ENCODE results near the gene IQGAP2. TPM values are rescaled to one million over a fixed set of nuclear protein-coding genes. Genes with fewer than 3 reads are reported as not detected.

The IQGAP2 gene
- total and polyA plus RNA-seq, 2 donors (not counting 1 experiment from before 2014, with no cell fraction given): 8.1 to 15.0 TPM

- Mint-ChIP-seq H3K4me3 (no peak overlapping the region), H3K27ac (no peak overlapping the region), H3K27me3 (no peaks in the 10 kb centered on the region), H3K9me3 (ENCODE audit: insufficient read depth) (no peaks in the 10 kb centered on the region), H3K4me1 (no peaks in the 10 kb centered on the region)
- H3K4me2 ChIP-seq (replicated peaks; ENCODE audit: low read depth, low read length, poor library complexity, severe bottlenecking): no peak overlapping the region
- H3K36me3 ChIP-seq (replicated peaks in 1 of 2; ENCODE audit: control extremely low read depth in 1 of 2, control insufficient read depth in 1 of 2, extremely low read depth in 1 of 2, insufficient read depth in 2 of 2, low read length in 1 of 2): no peaks in the 10 kb centered on the region
- ATAC-seq (ENCODE audit: low read depth) (no peak), DNase-seq (no peak)
- H4K20me1 ChIP-seq (ENCODE audit: control insufficient read depth, insufficient read depth, low read length, poor library complexity, severe bottlenecking): no peaks in the 10 kb centered on the region
- peaks cover 3% of the 10 kb centered on the region for H3K79me2 ChIP-seq (ENCODE audit: control insufficient read depth, insufficient read depth, low read length)
- no peaks in the 10 kb centered on the region for H3K4me1 ChIP-seq (ENCODE audit: control insufficient read depth in 2 of 2, insufficient read depth in 2 of 2, low read length in 2 of 2)
- H3K9me3 ChIP-seq (ENCODE audit: control extremely low read depth in 1 of 3, control insufficient read depth in 2 of 3, insufficient read depth in 1 of 3, low read length in 2 of 3): no peaks in the 10 kb centered on the region
- H2AFZ ChIP-seq (ENCODE audit: insufficient read depth, low read depth, low read length, poor library complexity, severe bottlenecking): no peak overlapping the region
- ChIA-PET CTCF (no interaction called here), POLR2A (no interaction called here)
- no CpG with 5 or more reads among the region's 3 CpGs for WGBS (ENCODE audit: insufficient coverage)
- no peak overlapping the region for H3K4me3 ChIP-seq (ENCODE audit: control extremely low read depth in 1 of 5, extremely low read depth in 1 of 5, insufficient read depth in 1 of 5, low read depth in 2 of 5, low read length in 4 of 5)
- H3K9ac ChIP-seq (ENCODE audit: low read length): no peak overlapping the region
- TF ChIP-seq EZH2 (IDR thresholded peaks at IDR 0.05; ENCODE audit: borderline replicate concordance, insufficient read depth, low read depth, low read length, poor library complexity, severe bottlenecking): no peak
- TF ChIP-seq, protein P1, sequence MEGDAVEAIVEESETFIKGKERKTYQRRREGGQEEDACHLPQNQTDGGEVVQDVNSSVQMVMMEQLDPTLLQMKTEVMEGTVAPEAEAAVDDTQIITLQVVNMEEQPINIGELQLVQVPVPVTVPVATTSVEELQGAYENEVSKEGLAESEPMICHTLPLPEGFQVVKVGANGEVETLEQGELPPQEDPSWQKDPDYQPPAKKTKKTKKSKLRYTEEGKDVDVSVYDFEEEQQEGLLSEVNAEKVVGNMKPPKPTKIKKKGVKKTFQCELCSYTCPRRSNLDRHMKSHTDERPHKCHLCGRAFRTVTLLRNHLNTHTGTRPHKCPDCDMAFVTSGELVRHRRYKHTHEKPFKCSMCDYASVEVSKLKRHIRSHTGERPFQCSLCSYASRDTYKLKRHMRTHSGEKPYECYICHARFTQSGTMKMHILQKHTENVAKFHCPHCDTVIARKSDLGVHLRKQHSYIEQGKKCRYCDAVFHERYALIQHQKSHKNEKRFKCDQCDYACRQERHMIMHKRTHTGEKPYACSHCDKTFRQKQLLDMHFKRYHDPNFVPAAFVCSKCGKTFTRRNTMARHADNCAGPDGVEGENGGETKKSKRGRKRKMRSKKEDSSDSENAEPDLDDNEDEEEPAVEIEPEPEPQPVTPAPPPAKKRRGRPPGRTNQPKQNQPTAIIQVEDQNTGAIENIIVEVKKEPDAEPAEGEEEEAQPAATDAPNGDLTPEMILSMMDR (IDR thresholded peaks at IDR 0.05): no peak
- H3K27me3 ChIP-seq (replicated peaks in 1 of 4; ENCODE audit: control extremely low read depth in 1 of 4, control insufficient read depth in 3 of 4, insufficient read depth in 4 of 4, low read length in 3 of 4): no peaks in the 10 kb centered on the region
- intact Hi-C loops (cut with micrococcal nuclease): no loop called here
- H3K27ac ChIP-seq (ENCODE audit: low read length in 2 of 2): no peak overlapping the region
Observed at GRCh38 chr5:76532052-76532451, 129.0 kb downstream of the IQGAP2 start.

DNA sequence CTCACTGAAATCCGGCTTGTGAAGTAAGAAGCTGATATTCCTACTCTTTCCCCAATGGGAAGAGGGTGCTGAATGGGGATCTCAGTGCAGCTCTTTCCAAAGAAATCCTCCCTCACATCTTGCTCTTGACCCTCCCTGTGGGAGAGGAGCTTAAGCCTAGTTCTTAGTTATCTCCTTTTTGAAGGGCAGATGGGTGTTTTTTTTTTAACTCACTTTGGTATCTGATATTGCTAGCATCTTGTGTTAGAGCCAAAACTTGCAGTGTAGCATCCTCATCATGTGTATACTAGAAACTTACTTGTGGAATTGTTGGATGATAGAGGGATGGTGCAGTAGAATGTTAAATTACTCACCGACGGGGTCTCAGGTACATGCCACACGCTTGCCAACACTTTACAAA is 129.9 kb downstream of the IQGAP2 start:
- TF ChIP-seq EZH2 (IDR thresholded peaks at IDR 0.05; ENCODE audit: borderline replicate concordance, insufficient read depth, low read depth, low read length, poor library complexity, severe bottlenecking): no peak
- Histone ChIP-seq H2AFZ (ENCODE audit: insufficient read depth, low read depth, low read length, poor library complexity, severe bottlenecking) (no peak overlapping the region), H3K36me3 (replicated peaks in 1 of 2; ENCODE audit: control extremely low read depth in 1 of 2, control insufficient read depth in 1 of 2, extremely low read depth in 1 of 2, insufficient read depth in 2 of 2, low read length in 1 of 2) (no peaks in the 10 kb centered on the region), H3K9me3 (ENCODE audit: control extremely low read depth in 1 of 3, control insufficient read depth in 2 of 3, insufficient read depth in 1 of 3, low read length in 2 of 3) (no peaks in the 10 kb centered on the region), H3K4me2 (replicated peaks; ENCODE audit: low read depth, low read length, poor library complexity, severe bottlenecking) (no peak overlapping the region), H3K79me2 (ENCODE audit: control insufficient read depth, insufficient read depth, low read length) (peaks cover 3% of the 10 kb centered on the region), H3K4me3 (ENCODE audit: control extremely low read depth in 1 of 5, extremely low read depth in 1 of 5, insufficient read depth in 1 of 5, low read depth in 2 of 5, low read length in 4 of 5) (no peak overlapping the region), H3K27me3 (replicated peaks in 1 of 4; ENCODE audit: control extremely low read depth in 1 of 4, control insufficient read depth in 3 of 4, insufficient read depth in 4 of 4, low read length in 3 of 4) (no peaks in the 10 kb centered on the region), H4K20me1 (ENCODE audit: control insufficient read depth, insufficient read depth, low read length, poor library complexity, severe bottlenecking) (no peaks in the 10 kb centered on the region), H3K4me1 (ENCODE audit: control insufficient read depth in 2 of 2, insufficient read depth in 2 of 2, low read length in 2 of 2) (no peaks in the 10 kb centered on the region), H3K9ac (ENCODE audit: low read length) (no peak overlapping the region), H3K27ac (ENCODE audit: low read length in 2 of 2) (no peak overlapping the region)
- intact Hi-C loops (cut with micrococcal nuclease): no loop called here
- no peaks in the 10 kb centered on the region for H3K4me1 Mint-ChIP-seq
- POLR2A ChIA-PET: no interaction called here
- H3K4me3 Mint-ChIP-seq: no peak overlapping the region
- WGBS (ENCODE audit: insufficient coverage): 100% methylated on average over 1 of the region's 4 CpGs
- CTCF ChIA-PET: no interaction called here
- ATAC-seq (ENCODE audit: low read depth) (no peak), DNase-seq (no peak)
- H3K27ac Mint-ChIP-seq: no peak overlapping the region
- H3K9me3 Mint-ChIP-seq (ENCODE audit: insufficient read depth): no peaks in the 10 kb centered on the region
- H3K27me3 Mint-ChIP-seq: no peaks in the 10 kb centered on the region
